Measurements from ENCODE around the gene CRYGB. TPM values are rescaled to one million over a fixed set of nuclear protein-coding genes. Genes with fewer than 3 reads are reported as not detected.

Gene CRYGB
- polyA plus RNA-seq (ENCODE audit: low read depth in 6 of 6), result not detected

- Mint-ChIP-seq H3K36me3 (peaks cover 0 to 5% of the 10 kb centered on the region in 2 donors), H3K4me3 (no peak within 1 kb of the TSS), H3K27me3 (peaks cover 0 to 16% (median 5%) of the 10 kb centered on the region in 3 donors), H3K27ac (no peak within 1 kb of the TSS), H3K9me3 (peaks cover 0 to 11% (median 7%) of the 10 kb centered on the region in 7 donors), H3K4me1 (no peaks in the 10 kb centered on the region)
- no peak for DNase-seq
- no peak for ATAC-seq (ENCODE audit: low read depth in 2 of 2)
Measured at GRCh38 chr2:208146006-208146405, at the start of gene CRYGB. Gene CRYGB (minus strand): TSS chr2:208146158. CDS start chr2:208146120, 38 bp downstream.

- no peak overlapping the region for H3K27ac Mint-ChIP-seq
- ATAC-seq (ENCODE audit: low read depth in 2 of 2) (no peak), DNase-seq (no peak)
- H3K36me3 Mint-ChIP-seq, result no peaks in the 10 kb centered on the region
- peaks cover 0 to 1% (median 0%) of the 10 kb centered on the region in 3 donors for H3K27me3 Mint-ChIP-seq
- no peaks in the 10 kb centered on the region for H3K4me1 Mint-ChIP-seq
- H3K9me3 Mint-ChIP-seq, result peaks cover 0 to 2% (median 0%) of the 10 kb centered on the region in 7 donors
- H3K4me3 Mint-ChIP-seq, result no peak overlapping the region
Measured at GRCh38 chr2:208195531-208195930, 49.6 kb upstream of the CRYGB start.

- no peak overlapping the region for H3K4me3 Mint-ChIP-seq
- H3K27ac Mint-ChIP-seq, result peak overlapping the region in 1 of 6 donors; percentile 25
- ATAC-seq (ENCODE audit: low read depth in 2 of 2), result no peak
- no peak for DNase-seq
- no peaks in the 10 kb centered on the region for H3K36me3 Mint-ChIP-seq
- H3K27me3 Mint-ChIP-seq, result peaks cover 0 to 5% (median 0%) of the 10 kb centered on the region in 3 donors
- H3K9me3 Mint-ChIP-seq, result peaks cover 0 to 2% (median 0%) of the 10 kb centered on the region in 7 donors
- no peaks in the 10 kb centered on the region for H3K4me1 Mint-ChIP-seq
Measured at GRCh38 chr2:208192611-208193236, 46.8 kb upstream of the CRYGB start.

DNA sequence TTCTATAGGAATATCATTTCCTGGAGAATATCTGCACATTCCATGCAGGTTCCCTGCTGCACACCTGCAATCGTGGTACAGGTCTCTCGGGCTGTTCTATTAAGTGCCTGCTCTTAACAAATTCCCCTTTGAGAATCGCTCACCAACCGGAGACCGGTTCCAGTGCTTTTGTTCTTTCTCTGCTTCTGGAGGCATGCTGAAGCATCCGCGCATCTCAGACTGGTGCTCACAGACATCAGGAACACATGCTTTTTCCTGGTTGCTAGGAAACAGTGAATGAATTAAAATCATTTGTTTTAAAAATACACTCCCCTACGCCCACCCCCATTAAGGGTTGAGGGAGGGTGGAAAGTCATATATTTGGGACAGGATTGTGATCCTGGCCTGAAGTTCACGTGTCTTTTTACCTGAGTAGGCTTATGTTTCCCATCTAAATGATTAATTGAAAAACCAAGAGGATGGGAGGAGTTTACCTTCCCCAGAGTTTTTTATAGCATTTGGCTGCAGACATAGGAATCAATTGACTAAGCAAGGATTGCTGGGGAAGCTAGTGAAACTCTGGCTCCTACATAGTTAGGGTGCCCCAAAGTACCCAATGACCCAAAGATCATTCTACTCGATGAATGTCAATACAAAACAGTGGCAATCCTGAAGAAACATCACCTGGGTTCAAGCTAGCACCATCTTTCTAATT, 44.0 kb upstream of the CRYGB start, which contains the start of gene C2orf80:
C2orf80 (minus strand) TSS at position 221 of the 694 bp plus-strand sequence. CDS start 3,044 bp downstream, outside the sequence.
- ATAC-seq (ENCODE audit: low read depth in 2 of 2), result no peak
- no peaks in the 10 kb centered on the region for H3K36me3 Mint-ChIP-seq
- no peak within 1 kb of the TSS for H3K4me3 Mint-ChIP-seq
- no peaks in the 10 kb centered on the region for H3K9me3 Mint-ChIP-seq
- no peak for DNase-seq
- H3K27ac Mint-ChIP-seq, result no peak within 1 kb of the TSS
- peaks cover 0 to 10% (median 5%) of the 10 kb centered on the region in 3 donors for H3K27me3 Mint-ChIP-seq
- no peaks in the 10 kb centered on the region for H3K4me1 Mint-ChIP-seq

GRCh38 chr2:208189069-208189809, 43.3 kb upstream of the CRYGB start:
- Mint-ChIP-seq H3K27me3 (peaks cover 2 to 17% (median 12%) of the 10 kb centered on the region in 3 donors), H3K4me1 (peaks cover 0 to 3% (median 0%) of the 10 kb centered on the region in 3 donors), H3K36me3 (no peaks in the 10 kb centered on the region), H3K9me3 (no peaks in the 10 kb centered on the region), H3K27ac (no peak overlapping the region), H3K4me3 (no peak overlapping the region)
- no peak for ATAC-seq (ENCODE audit: low read depth in 2 of 2)
- DNase-seq, result no peak

- Mint-ChIP-seq H3K36me3 (no peaks in the 10 kb centered on the region), H3K4me3 (no peak overlapping the region), H3K27me3 (peaks cover 14 to 34% (median 19%) of the 10 kb centered on the region in 3 donors), H3K27ac (no peak overlapping the region), H3K9me3 (no peaks in the 10 kb centered on the region), H3K4me1 (peaks cover 0 to 14% (median 0%) of the 10 kb centered on the region in 3 donors)
- DNase-seq (no peak), ATAC-seq (ENCODE audit: low read depth in 2 of 2) (no peak)
Measured at GRCh38 chr2:208186893-208187292, 40.9 kb upstream of the CRYGB start.

- no peak for DNase-seq
- Mint-ChIP-seq H3K4me3 (peak overlapping the region in 1 of 8 donors; percentile 9), H3K27me3 (peaks cover 14 to 34% (median 19%) of the 10 kb centered on the region in 3 donors), H3K36me3 (no peaks in the 10 kb centered on the region), H3K4me1 (peaks cover 0 to 14% (median 0%) of the 10 kb centered on the region in 3 donors), H3K27ac (peak overlapping the region in 1 of 6 donors; percentile 12), H3K9me3 (no peaks in the 10 kb centered on the region)
- ATAC-seq (ENCODE audit: low read depth in 2 of 2), result no peak
Measured at GRCh38 chr2:208186465-208186864, 40.5 kb upstream of the CRYGB start.

- peak overlapping the region in 1 of 6 donors; percentile 36 for H3K27ac Mint-ChIP-seq
- no peaks in the 10 kb centered on the region for H3K36me3 Mint-ChIP-seq
- DNase-seq (no peak), ATAC-seq (ENCODE audit: low read depth in 2 of 2) (no peak)
- peaks cover 0 to 14% (median 0%) of the 10 kb centered on the region in 3 donors for H3K4me1 Mint-ChIP-seq
- H3K27me3 Mint-ChIP-seq, result peaks cover 14 to 29% (median 19%) of the 10 kb centered on the region in 3 donors
- H3K4me3 Mint-ChIP-seq, result peak overlapping the region in 2 of 8 donors; percentile 20 to 62
- H3K9me3 Mint-ChIP-seq, result no peaks in the 10 kb centered on the region
Measured at GRCh38 chr2:208183972-208184705, 38.2 kb upstream of the CRYGB start.

GRCh38 chr2:208183526-208183925, 37.6 kb upstream of the CRYGB start:
- H3K27me3 Mint-ChIP-seq, result peaks cover 14 to 29% (median 19%) of the 10 kb centered on the region in 3 donors
- no peak for ATAC-seq (ENCODE audit: low read depth in 2 of 2)
- peaks cover 0 to 14% (median 0%) of the 10 kb centered on the region in 3 donors for H3K4me1 Mint-ChIP-seq
- no peaks in the 10 kb centered on the region for H3K9me3 Mint-ChIP-seq
- peak overlapping the region in 4 of 8 donors; percentile 20 to 62 (median 44) for H3K4me3 Mint-ChIP-seq
- no peak for DNase-seq
- H3K27ac Mint-ChIP-seq, result peak overlapping the region in 3 of 6 donors; percentile 17 to 78 (median 31)
- H3K36me3 Mint-ChIP-seq, result no peaks in the 10 kb centered on the region

GRCh38 chr2:208182835-208183234, 36.9 kb upstream of the CRYGB start:
- no peaks in the 10 kb centered on the region for H3K9me3 Mint-ChIP-seq

GRCh38 chr2:208179028-208179609, 33.2 kb upstream of the CRYGB start:
- no peak for DNase-seq
- H3K36me3 Mint-ChIP-seq, result no peaks in the 10 kb centered on the region
- ATAC-seq (ENCODE audit: low read depth in 2 of 2), result no peak
- no peaks in the 10 kb centered on the region for H3K9me3 Mint-ChIP-seq
- peaks cover 5 to 16% (median 16%) of the 10 kb centered on the region in 3 donors for H3K27me3 Mint-ChIP-seq
- H3K4me3 Mint-ChIP-seq, result no peak overlapping the region
- H3K27ac Mint-ChIP-seq, result peak overlapping the region in 1 of 6 donors; percentile 49
- peaks cover 0 to 10% (median 3%) of the 10 kb centered on the region in 3 donors for H3K4me1 Mint-ChIP-seq

More at GRCh38 chr2:208182835-208183234, 36.9 kb upstream of the CRYGB start:
- no peaks in the 10 kb centered on the region for H3K36me3 Mint-ChIP-seq
- DNase-seq (no peak), ATAC-seq (ENCODE audit: low read depth in 2 of 2) (no peak)
- H3K27ac Mint-ChIP-seq, result peak overlapping the region in 1 of 6 donors; percentile 4
- H3K4me3 Mint-ChIP-seq, result no peak overlapping the region
- H3K4me1 Mint-ChIP-seq, result peaks cover 0 to 14% (median 0%) of the 10 kb centered on the region in 3 donors
- H3K27me3 Mint-ChIP-seq, result peaks cover 14 to 29% (median 19%) of the 10 kb centered on the region in 3 donors

GRCh38 chr2:208175840-208176153, 29.8 kb upstream of the CRYGB start:
- Mint-ChIP-seq H3K9me3 (no peaks in the 10 kb centered on the region), H3K27ac (no peak overlapping the region), H3K36me3 (no peaks in the 10 kb centered on the region), H3K27me3 (peaks cover 0 to 17% (median 6%) of the 10 kb centered on the region in 3 donors), H3K4me3 (no peak overlapping the region), H3K4me1 (peaks cover 0 to 6% (median 0%) of the 10 kb centered on the region in 3 donors)
- ATAC-seq (ENCODE audit: low read depth in 2 of 2), result no peak
- no peak for DNase-seq

Measured in naive B cell (primary cell).